Sciatic nerve (tissue), 2 donors: ENCODE data around the gene TPRX1. TPM values are rescaled to one million over a fixed set of nuclear protein-coding genes. Genes with fewer than 3 reads are reported as not detected.

Source experiments
- ATAC-seq: fragments of 200-7000 bp; cut with Tn5 transposase; one replicate; pipeline ENCODE4 v1.9.1; 2020; ENCODE audit warnings: mild to moderate bottlenecking, moderate library complexity
- DNase-seq: peaks from one replicate; pipeline ENCODE4 v3.0.0-alpha.2; 2020; ENCODE audit warnings: low spot score
- intact Hi-C: fragments of 100-400 bp; cut with DNase I; formaldehyde crosslinking; loops from one replicate; pipeline ENCODE4 v1.14.2; 2022
- total RNA-seq: library from RNA; stranded (reverse); fragmentation: NEBNext Ultra II Directional; extraction: Animal tissue kit (Norgen Biotek cat#: 25700); gene quantifications from one replicate; pipeline ENCODE4 v1.2.1, GENCODE V29; 2021
- donor health status: DM: no; HTN: no; CAD: no.
- donor health status: DM: no; HTN: no; CAD: no.

TPRX1 gene
- total RNA-seq, 1 donor from 2014 or later, result not detected

DNA sequence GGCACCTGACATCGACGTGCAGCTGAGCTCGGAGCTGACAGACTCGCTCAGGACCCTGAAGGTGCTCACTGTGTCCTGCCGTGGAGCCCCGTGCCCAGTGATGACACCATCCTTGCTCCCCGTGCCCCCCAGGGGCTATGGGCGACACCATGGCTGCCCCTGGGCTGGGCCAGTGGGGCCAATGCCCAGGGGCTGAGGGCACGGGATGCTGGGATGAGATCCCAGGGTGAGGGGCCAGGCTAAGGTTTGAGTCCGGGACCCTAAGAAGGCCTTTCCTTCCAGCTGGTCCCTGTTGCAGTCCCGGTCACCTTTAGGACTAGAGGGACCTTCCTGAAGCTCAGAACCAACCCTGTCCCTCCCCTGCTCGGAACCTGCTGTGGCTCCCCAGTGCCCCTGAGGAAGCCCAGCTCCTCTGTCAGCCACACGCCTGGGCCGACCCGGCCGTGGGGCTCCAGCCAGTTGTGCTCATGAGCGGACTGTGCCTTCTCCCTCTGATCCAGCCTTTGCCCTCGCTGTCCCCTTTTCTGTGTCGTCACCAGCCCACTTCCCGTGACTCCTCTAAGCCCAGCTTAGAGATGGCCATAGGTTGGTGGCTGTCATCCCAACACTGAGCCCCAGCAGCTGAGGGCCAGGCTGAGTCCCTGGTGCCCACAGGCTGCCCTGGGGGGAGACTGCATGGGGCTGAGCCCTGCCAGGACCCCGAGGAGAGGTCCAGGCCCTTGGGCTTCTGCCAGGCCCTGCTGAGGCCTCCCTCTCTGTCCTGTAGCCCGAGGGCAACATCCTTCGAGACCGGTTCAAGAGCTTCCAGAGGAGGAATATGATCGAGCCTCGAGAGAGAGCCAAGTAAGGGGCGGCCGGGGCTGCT lies 48.4 kb downstream of the TPRX1 start:
- no peak for ATAC-seq
- intact Hi-C loops, result no loop called here
- no peak for DNase-seq

DNA sequence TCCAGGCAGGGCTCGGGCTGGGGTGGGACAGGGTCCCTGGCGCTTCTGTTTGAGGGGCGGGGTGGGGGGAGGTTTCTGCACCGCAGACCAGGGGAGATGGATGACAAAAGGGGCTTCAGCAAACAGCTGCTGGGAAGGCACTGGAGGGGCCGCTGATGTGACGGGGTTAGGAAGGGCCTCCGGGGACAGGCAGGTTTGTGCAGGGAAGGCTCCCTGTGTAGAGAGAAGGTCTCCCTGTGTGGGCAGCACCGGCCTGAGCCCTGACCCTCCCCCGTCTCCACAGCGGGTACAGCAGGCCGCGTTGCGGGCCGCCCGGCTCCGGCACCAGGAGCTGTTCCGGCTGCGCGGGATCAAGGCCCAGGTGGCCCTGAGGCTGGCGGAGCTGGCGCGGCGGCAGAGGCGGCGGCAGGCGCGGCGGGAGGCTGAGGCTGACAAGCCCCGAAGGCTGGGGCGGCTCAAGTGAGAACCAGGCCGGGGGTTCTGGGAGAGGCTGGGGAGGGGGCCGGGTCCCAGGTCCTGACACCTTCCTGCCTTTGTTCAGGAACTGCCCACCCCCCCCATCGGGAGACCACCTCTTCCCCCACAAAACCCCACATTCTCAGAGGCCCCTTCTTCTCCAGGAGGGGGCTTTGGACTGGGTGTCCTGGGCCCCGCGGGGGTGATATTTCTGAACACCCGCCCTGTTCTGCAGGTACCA lies 49.1 kb downstream of the TPRX1 start:
- intact Hi-C loops, result no loop called here
- ATAC-seq (no peak), DNase-seq (no peak)

DNA sequence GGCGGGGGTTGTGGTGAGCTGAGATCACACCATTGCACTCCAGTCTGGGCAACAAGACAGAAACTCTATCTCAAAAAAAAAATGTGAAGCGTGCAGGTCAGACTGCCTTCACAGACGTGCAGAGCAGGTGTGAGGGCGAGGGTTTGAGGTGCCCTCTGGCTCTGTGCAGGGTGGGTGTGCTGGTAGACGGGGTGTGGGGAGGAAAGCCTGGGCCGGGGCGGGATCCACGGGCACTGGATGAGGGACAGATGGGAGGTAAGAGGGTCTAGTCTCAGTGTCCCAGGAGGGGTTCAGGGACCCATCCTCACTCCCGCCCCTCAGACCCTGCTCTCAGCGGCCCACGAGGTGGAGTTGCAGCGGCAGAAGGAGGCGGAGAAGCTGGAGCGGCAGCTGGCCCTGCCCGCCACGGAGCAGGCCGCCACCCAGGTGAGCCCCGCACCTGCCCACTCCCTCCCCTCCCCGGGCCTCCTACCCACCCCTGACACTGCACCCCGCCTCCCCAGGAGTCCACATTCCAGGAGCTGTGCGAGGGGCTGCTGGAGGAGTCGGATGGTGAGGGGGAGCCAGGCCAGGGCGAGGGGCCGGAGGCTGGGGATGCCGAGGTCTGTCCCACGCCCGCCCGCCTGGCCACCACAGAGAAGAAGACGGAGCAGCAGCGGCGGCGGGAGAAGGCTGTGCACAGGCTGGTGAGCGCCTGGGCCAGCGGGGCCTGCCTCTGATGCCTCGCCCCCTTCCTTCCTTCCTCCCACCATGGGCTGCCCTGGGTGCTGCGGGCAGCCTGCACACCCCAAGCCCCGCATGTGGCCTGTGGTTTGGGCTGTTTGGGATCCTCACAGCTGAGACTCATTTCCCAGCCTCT lies 49.9 kb downstream of the TPRX1 start:
- no peak for DNase-seq
- intact Hi-C loops, result no loop called here
- ATAC-seq, result no peak

DNA sequence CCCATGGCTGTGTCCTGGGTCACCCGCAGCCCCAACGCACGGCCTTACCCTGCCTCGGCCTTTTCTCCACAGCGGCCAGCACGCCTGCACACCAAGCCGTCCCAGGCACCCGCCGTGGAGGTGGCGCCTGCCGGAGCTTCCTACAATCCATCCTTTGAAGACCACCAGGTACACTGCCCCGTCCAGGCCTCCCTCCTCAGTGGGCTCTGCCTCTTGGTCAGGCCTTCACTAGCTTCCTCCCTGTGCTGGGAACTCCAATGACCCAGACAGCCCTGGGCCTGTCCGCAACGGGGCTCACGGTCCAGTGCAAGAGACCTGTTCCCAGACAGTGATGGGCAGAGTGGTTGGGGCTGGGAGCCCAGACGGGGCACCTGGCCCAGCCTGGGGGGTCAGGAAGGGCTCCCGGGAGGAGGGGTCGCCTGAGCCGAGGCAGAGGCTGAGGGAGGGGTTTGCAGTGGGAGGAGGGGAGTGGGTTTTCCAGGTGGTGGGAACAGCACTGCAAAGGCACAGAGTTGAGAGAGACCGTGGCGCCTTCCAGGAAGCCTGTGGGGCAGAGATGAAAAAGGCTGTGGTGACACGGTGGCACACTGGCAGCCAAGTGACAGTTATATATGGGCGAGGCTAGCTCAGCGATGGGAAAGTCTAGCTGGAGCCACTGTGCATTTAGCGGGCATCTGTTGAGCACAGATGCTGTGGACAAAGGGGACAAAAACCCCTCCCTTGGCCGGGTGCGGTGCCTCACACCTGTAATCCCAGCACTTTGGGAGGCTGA lies 51.7 kb downstream of the TPRX1 start:
- DNase-seq (no peak), ATAC-seq (no peak)
- intact Hi-C loops, result no loop called here

Other genes starting within 250 kb of the TPRX1 start
- gene ZNF541, start 231.4 kb downstream of the TPRX1 start, total RNA-seq, result 0.71 TPM
- gene BICRA, start 195.4 kb downstream of the TPRX1 start, total RNA-seq, result 23.9 TPM
- gene EHD2, start 91.1 kb downstream of the TPRX1 start, total RNA-seq, result 153 TPM
- gene NOP53, start 59.0 kb downstream of the TPRX1 start, total RNA-seq, result 297 TPM
- gene SELENOW, start 25.8 kb downstream of the TPRX1 start, total RNA-seq, result 306 TPM
- 0.09 TPM for gene CRX, start 17.4 kb upstream of the TPRX1 start, total RNA-seq
- gene TPRX2, start 54.7 kb upstream of the TPRX1 start, total RNA-seq, result not detected
- not detected for gene SULT2A1, start 81.8 kb upstream of the TPRX1 start, total RNA-seq
- not detected for gene BSPH1, start 187.6 kb upstream of the TPRX1 start, total RNA-seq
- gene ELSPBP1, start 190.1 kb upstream of the TPRX1 start, total RNA-seq, result not detected
- gene CABP5, start 239.5 kb upstream of the TPRX1 start, total RNA-seq, result not detected